GM23338 (cell line): ENCODE data around the gene CKB. TPM values are rescaled to one million over a fixed set of nuclear protein-coding genes. Genes with fewer than 3 reads are reported as not detected.
A peak's percentile ranks its signal among the peaks of the same experiment; 100 is the strongest.

ENCODE experiments used
- ATAC-seq: fragments of 200-7000 bp; cut with Tn5 transposase; 3 replicates; pipeline ENCODE4 v1.9.1; 2020
- DNase-seq: peaks from one replicate; pipeline ENCODE4 v3.0.0-alpha.2; 2015; ENCODE audit warnings: low spot score
- H2AFZ ChIP-seq: fragments of 200-600 bp; sonication (generic); 2 replicates; pipeline ENCODE4 v1.8.0; 2016; ENCODE audit warnings: antibody characterized with exemption, mild to moderate bottlenecking, moderate library complexity
- H3F3A ChIP-seq: fragments of 200-600 bp; sonication (generic); replicated peaks from 2 replicates; pipeline ENCODE4 v1.8.0; 2017; ENCODE audit warnings: antibody characterized with exemption, mixed run types, low read depth
- H3K27ac ChIP-seq: fragments of 200-600 bp; sonication (generic); 2 replicates; pipeline ENCODE4 v1.6.1; 2016; ENCODE audit warnings: low read depth
- H3K27me3 ChIP-seq: fragments of 200-600 bp; sonication (generic); 2 replicates; pipeline ENCODE4 v1.8.0; 2016; ENCODE audit warnings: mild to moderate bottlenecking, mixed run types, moderate library complexity; ENCODE audit not compliant: insufficient read depth
- H3K36me3 ChIP-seq: fragments of 200-600 bp; sonication (generic); 2 replicates; pipeline ENCODE4 v1.8.0; 2016; ENCODE audit warnings: mild to moderate bottlenecking; ENCODE audit not compliant: insufficient read depth
- H3K4me1 ChIP-seq: fragments of 200-600 bp; sonication (generic); 2 replicates; pipeline ENCODE4 v1.8.0; 2016; ENCODE audit warnings: mild to moderate bottlenecking, moderate library complexity; ENCODE audit not compliant: insufficient read depth
- H3K4me2 ChIP-seq: fragments of 200-600 bp; sonication (generic); 2 replicates; pipeline ENCODE4 v1.7.1; 2017; ENCODE audit warnings: mixed run types
- H3K4me3 ChIP-seq: fragments of 200-600 bp; sonication (generic); 2 replicates; pipeline ENCODE4 v1.6.1; 2016; ENCODE audit warnings: mixed run types
- H3K79me2 ChIP-seq: fragments of 200-600 bp; sonication (generic); replicated peaks from 2 replicates; pipeline ENCODE4 v1.8.0; 2017; ENCODE audit warnings: mild to moderate bottlenecking; ENCODE audit not compliant: insufficient read depth
- H3K9me2 ChIP-seq: fragments of 200-600 bp; sonication (generic); 2 replicates; pipeline ENCODE4 v1.8.0; 2017; ENCODE audit not compliant: insufficient read depth
- H4K20me1 ChIP-seq: fragments of 200-600 bp; sonication (generic); replicated peaks from 2 replicates; pipeline ENCODE4 v1.8.0; 2017; ENCODE audit warnings: mild to moderate bottlenecking; ENCODE audit not compliant: insufficient read depth
- H3K27ac Mint-ChIP-seq: 2 replicates; pipeline ENCODE4 v1.8.0; 2020; ENCODE audit warnings: inconsistent platforms, mild to moderate bottlenecking, moderate library complexity, mixed read lengths
- H3K27me3 Mint-ChIP-seq: 3 replicates; pipeline ENCODE4 v1.8.0; 2022; ENCODE audit warnings: low read depth, mild to moderate bottlenecking, moderate library complexity, mixed read lengths, inconsistent platforms; ENCODE audit not compliant: insufficient read depth, poor library complexity
- H3K36me3 Mint-ChIP-seq: 3 replicates; pipeline ENCODE4 v1.8.0; 2021; ENCODE audit warnings: low read depth, mild to moderate bottlenecking, inconsistent platforms, moderate library complexity, mixed read lengths
- H3K4me1 Mint-ChIP-seq: 3 replicates; pipeline ENCODE4 v1.8.0; 2020; ENCODE audit warnings: mild to moderate bottlenecking, inconsistent platforms, mixed read lengths
- H3K4me3 Mint-ChIP-seq: 3 replicates; pipeline ENCODE4 v1.8.0; 2021; ENCODE audit warnings: moderate library complexity, mild to moderate bottlenecking, inconsistent platforms, mixed read lengths
- H3K9me3 Mint-ChIP-seq: 3 replicates; pipeline ENCODE4 v1.8.0; 2020; ENCODE audit warnings: moderate library complexity, mild to moderate bottlenecking, inconsistent platforms, mixed read lengths
- CREB1 ChIP-seq: fragments of 250-450 bp; sonication (Bioruptor Pico); IDR thresholded peaks from 2 replicates; pipeline ENCODE4 v1.5.0; 2020; ENCODE audit warnings: low read depth, mild to moderate bottlenecking, moderate library complexity
- EZH2phosphoT487 ChIP-seq: fragments of 200-600 bp; sonication (generic); IDR thresholded peaks from one replicate; pipeline ENCODE4 v1.8.1; 2018; ENCODE audit warnings: antibody characterized with exemption; ENCODE audit not compliant: unreplicated experiment
- NANOG ChIP-seq: IDR thresholded peaks from 2 replicates; pipeline ENCODE4 v1.6.1; 2016; ENCODE audit warnings: antibody characterized with exemption, borderline replicate concordance
- ZNF114 ChIP-seq: fragments of 250-450 bp; sonication (Bioruptor Pico); IDR thresholded peaks from 2 replicates; pipeline ENCODE4 v1.5.0; 2020; ENCODE audit warnings: mild to moderate bottlenecking, moderate library complexity
- polyA plus RNA-seq: library from polyadenylated mRNA; unstranded; fragments of >200 nt; fragmentation: Nextera tagmentation; extraction: Ambion mirVana; gene quantifications from 2 replicates; pipeline ENCODE4 v1.2.1, GENCODE V29; 2016
- total RNA-seq: library from RNA; depleted of rRNA; stranded (reverse); fragments of >200 nt; shearing (Covaris generic); gene quantifications from 2 replicates; pipeline ENCODE4 v1.2.3, GENCODE V29; 2014
- TF ChIP-seq, protein P1 (sequence below): fragments of 250-450 bp; sonication (Bioruptor Pico); IDR thresholded peaks from 2 replicates; pipeline ENCODE4 v1.5.0; 2020; ENCODE audit warnings: mild to moderate bottlenecking, moderate library complexity
- TF ChIP-seq, protein P2 (sequence below): IDR thresholded peaks from one replicate; pipeline ENCODE4 v1.6.1; 2018; ENCODE audit warnings: antibody characterized with exemption; ENCODE audit not compliant: unreplicated experiment

Gene CKB
- total and polyA plus RNA-seq, 2 experiments from 2014 or later = 604 to 852 TPM

DNA sequence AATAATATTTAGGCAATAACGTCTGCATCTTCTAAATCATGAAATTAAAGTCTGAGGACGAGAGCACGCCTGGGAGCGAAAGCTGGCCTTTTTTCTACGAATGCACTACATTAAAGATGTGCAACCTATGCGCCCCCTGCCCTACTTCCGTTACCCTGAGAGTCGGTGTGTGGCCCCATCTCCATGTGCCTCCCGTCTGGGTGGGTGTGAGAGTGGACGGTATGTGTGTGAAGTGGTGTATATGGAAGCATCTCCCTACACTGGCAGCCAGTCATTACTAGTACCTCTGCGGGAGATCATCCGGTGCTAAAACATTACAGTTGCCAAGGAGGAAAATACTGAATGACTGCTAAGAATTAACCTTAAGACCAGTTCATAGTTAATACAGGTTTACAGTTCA lies 19.3 kb downstream of the CKB start:
- H3F3A ChIP-seq = peaks cover 14% of the 10 kb centered on the region; the same call in 1 of the 2 replicates
- H3K36me3 ChIP-seq = peaks cover 21% of the 10 kb centered on the region
- Mint-ChIP-seq H3K4me1 (peaks cover 4% of the 10 kb centered on the region; the same call in 2 of the 3 replicates), H3K27ac (no peak overlapping the region; the same call in 1 of the 2 replicates), H3K9me3 (no peaks in the 10 kb centered on the region), H3K27me3 (peaks cover 5% of the 10 kb centered on the region), H3K36me3 (peaks cover 50% of the 10 kb centered on the region), H3K4me3 (no peak overlapping the region)
- no peaks in the 10 kb centered on the region; the same call in none of the 2 replicates for H4K20me1 ChIP-seq
- no peaks in the 10 kb centered on the region for H3K9me2 ChIP-seq
- TF ChIP-seq NANOG = no peak
- no peak for TF ChIP-seq ZNF114
- TF ChIP-seq, protein P1, sequence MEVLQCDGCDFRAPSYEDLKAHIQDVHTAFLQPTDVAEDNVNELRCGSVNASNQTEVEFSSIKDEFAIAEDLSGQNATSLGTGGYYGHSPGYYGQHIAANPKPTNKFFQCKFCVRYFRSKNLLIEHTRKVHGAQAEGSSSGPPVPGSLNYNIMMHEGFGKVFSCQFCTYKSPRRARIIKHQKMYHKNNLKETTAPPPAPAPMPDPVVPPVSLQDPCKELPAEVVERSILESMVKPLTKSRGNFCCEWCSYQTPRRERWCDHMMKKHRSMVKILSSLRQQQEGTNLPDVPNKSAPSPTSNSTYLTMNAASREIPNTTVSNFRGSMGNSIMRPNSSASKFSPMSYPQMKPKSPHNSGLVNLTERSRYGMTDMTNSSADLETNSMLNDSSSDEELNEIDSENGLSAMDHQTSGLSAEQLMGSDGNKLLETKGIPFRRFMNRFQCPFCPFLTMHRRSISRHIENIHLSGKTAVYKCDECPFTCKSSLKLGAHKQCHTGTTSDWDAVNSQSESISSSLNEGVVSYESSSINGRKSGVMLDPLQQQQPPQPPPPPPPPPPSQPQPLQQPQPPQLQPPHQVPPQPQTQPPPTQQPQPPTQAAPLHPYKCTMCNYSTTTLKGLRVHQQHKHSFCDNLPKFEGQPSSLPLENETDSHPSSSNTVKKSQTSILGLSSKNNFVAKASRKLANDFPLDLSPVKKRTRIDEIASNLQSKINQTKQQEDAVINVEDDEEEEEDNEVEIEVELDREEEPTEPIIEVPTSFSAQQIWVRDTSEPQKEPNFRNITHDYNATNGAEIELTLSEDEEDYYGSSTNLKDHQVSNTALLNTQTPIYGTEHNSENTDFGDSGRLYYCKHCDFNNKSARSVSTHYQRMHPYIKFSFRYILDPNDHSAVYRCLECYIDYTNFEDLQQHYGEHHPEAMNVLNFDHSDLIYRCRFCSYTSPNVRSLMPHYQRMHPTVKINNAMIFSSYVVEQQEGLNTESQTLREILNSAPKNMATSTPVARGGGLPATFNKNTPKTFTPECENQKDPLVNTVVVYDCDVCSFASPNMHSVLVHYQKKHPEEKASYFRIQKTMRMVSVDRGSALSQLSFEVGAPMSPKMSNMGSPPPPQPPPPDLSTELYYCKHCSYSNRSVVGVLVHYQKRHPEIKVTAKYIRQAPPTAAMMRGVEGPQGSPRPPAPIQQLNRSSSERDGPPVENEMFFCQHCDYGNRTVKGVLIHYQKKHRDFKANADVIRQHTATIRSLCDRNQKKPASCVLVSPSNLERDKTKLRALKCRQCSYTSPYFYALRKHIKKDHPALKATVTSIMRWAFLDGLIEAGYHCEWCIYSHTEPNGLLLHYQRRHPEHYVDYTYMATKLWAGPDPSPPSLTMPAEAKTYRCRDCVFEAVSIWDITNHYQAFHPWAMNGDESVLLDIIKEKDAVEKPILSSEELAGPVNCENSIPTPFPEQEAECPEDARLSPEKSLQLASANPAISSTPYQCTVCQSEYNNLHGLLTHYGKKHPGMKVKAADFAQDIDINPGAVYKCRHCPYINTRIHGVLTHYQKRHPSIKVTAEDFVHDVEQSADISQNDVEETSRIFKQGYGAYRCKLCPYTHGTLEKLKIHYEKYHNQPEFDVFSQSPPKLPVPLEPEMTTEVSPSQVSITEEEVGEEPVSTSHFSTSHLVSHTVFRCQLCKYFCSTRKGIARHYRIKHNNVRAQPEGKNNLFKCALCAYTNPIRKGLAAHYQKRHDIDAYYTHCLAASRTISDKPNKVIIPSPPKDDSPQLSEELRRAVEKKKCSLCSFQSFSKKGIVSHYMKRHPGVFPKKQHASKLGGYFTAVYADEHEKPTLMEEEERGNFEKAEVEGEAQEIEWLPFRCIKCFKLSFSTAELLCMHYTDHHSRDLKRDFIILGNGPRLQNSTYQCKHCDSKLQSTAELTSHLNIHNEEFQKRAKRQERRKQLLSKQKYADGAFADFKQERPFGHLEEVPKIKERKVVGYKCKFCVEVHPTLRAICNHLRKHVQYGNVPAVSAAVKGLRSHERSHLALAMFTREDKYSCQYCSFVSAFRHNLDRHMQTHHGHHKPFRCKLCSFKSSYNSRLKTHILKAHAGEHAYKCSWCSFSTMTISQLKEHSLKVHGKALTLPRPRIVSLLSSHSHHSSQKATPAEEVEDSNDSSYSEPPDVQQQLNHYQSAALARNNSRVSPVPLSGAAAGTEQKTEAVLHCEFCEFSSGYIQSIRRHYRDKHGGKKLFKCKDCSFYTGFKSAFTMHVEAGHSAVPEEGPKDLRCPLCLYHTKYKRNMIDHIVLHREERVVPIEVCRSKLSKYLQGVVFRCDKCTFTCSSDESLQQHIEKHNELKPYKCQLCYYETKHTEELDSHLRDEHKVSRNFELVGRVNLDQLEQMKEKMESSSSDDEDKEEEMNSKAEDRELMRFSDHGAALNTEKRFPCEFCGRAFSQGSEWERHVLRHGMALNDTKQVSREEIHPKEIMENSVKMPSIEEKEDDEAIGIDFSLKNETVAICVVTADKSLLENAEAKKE (CRISPR knock-in tag) = no peak
- peak; percentile 29 for TF ChIP-seq EZH2phosphoT487
- TF ChIP-seq, protein P2, sequence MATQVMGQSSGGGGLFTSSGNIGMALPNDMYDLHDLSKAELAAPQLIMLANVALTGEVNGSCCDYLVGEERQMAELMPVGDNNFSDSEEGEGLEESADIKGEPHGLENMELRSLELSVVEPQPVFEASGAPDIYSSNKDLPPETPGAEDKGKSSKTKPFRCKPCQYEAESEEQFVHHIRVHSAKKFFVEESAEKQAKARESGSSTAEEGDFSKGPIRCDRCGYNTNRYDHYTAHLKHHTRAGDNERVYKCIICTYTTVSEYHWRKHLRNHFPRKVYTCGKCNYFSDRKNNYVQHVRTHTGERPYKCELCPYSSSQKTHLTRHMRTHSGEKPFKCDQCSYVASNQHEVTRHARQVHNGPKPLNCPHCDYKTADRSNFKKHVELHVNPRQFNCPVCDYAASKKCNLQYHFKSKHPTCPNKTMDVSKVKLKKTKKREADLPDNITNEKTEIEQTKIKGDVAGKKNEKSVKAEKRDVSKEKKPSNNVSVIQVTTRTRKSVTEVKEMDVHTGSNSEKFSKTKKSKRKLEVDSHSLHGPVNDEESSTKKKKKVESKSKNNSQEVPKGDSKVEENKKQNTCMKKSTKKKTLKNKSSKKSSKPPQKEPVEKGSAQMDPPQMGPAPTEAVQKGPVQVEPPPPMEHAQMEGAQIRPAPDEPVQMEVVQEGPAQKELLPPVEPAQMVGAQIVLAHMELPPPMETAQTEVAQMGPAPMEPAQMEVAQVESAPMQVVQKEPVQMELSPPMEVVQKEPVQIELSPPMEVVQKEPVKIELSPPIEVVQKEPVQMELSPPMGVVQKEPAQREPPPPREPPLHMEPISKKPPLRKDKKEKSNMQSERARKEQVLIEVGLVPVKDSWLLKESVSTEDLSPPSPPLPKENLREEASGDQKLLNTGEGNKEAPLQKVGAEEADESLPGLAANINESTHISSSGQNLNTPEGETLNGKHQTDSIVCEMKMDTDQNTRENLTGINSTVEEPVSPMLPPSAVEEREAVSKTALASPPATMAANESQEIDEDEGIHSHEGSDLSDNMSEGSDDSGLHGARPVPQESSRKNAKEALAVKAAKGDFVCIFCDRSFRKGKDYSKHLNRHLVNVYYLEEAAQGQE = no peak
- no peak for TF ChIP-seq CREB1
- ATAC-seq (no peak), DNase-seq (no peak)
- no peaks in the 10 kb centered on the region for H3K27me3 ChIP-seq
- peaks cover 5% of the 10 kb centered on the region; the same call in 1 of the 2 replicates for H3K79me2 ChIP-seq
- H2AFZ ChIP-seq = no peak overlapping the region
- no peaks in the 10 kb centered on the region for H3K4me1 ChIP-seq
- no peak overlapping the region for H3K4me2 ChIP-seq
- H3K4me3 ChIP-seq = no peak overlapping the region
- 0 out of 2 replicates have a peak overlapping the region, but pooled peaks have one; percentile 1 for H3K27ac ChIP-seq
